HS-5 (cell line): ENCODE results near the gene SAE1.
"Not testable (repeated sequence)": the region's sequence is repeated elsewhere in the genome, so short reads cannot be mapped to it uniquely, and the experiment has no call there.

Experiments
- DNase-seq: peaks from one replicate; pipeline ENCODE4 v3.0.0-alpha.2; 2012; ENCODE audit warnings: low read depth

The SAE1 gene

DNA sequence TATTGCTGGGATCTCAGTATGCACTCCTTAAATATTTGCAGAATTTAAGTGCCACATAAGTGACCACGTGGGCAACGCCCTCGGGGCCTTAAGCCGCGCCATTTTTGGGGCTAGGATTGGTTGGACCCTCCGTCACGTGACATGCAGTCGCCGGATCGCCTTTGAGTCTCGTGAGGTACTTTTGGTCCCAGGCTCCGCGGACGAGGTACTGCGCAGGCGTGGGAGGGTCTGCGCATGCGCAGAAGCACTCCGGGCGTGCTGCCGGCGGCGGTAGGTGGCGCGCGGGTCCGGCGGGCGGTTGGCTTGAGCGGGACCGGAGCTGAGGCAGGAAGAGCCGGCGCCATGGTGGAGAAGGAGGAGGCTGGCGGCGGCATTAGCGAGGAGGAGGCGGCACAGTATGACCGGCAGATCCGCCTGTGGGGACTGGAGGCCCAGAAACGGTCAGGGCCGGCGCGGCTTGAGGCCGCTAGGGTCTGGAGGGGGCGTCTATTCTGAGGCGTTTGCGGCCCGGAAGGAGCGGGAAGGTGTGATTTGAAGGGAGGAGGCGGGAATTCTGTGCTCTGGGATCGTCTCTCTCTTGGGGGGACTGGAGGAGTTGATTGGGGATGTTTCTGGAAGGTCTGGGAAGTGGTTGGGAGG is at the start of gene SAE1:
Gene SAE1, plus strand, starts transcription at position 247 of the 639 bp plus-strand sequence. Its CDS starts 96 bp downstream, at position 343.
- DNase-seq: peak; percentile 97

DNA sequence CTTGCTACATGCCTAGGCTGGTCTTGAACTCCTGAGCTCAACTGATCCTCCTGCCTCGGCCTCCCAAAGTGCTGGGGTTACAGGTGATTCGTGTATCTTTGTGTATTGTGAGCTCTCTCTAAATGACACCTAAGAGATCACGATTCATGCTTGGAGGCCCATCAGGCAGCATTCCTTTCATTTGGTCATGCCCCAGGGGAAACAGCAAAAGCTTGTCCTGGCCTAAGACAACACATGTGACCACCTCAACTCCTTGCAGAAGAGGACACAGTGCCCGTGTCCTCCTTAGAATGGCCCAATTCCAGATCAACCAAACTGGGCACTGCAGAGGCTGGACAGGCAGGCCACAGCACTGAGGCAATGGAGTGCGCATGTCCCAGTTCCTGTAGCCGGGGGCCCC is 49.5 kb upstream of the SAE1 start:
- no peak for DNase-seq

DNA sequence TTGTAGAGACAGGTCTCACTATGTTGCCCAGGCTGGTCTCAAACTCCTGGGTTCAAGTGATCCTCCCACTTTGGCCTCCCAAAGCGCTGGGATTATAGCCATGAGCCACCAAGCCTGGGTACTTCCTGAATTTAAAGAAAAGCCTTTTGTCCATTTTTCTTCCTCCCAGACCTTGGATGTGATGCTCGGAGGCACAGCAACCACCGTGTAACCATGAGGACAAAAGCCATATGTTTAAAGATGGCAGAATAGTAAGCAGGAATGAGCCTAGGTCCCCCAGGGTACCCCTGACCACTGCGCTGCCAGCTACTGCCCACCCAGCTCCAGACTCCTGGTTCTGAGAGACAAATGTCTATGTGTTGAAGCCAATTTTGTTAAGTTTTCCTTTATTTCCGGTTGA is 48.1 kb upstream of the SAE1 start:
- DNase-seq: no peak

DNA sequence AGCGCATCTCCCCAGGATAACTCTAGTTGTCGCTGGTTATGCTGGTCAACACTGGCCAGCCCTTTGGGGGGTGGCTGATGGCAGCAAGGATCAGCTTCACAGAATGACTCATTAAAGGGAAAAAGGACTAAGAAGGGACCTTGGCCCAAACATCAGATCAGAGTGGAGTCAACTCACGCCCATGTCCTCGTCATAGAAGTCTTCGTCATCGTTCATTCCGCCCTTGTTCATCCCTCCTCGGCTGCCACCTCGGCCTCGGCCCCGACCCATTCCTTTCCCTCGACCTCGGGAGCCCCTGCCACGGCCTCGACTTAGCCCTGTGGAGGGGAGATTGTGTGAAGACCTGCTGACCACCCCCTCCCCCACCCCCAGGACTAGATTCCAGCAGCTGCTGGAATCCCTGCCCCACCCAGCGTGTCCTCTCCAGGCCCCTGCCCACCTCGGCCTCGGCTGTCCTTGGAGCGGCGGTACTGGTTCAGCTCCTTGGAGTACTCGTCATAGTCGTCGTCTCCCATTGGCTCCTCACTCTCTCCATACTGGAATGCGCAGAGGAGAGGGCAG is 45.7 kb upstream of the SAE1 start:
- DNase-seq: no peak

DNA sequence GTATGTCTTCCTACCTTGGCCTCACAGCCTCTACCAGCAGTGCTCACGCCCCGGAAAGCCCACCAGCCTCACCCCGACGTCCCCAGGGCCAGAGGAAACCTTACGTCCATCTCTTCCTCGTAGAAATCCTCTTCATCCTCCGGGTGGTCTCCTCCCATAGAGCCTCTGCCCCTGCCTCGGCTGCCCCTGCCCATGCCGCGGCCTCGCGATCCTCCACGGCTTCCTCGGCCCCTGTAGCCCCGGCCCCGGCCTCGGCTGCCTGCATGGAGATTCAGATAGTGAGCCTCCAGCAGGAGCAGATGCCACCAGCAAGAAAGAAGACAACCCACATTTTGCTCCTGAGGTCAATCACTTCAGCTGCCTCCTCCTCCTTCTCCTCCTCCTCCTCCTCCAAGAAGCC is 44.4 kb upstream of the SAE1 start:
- DNase-seq: no peak

DNA sequence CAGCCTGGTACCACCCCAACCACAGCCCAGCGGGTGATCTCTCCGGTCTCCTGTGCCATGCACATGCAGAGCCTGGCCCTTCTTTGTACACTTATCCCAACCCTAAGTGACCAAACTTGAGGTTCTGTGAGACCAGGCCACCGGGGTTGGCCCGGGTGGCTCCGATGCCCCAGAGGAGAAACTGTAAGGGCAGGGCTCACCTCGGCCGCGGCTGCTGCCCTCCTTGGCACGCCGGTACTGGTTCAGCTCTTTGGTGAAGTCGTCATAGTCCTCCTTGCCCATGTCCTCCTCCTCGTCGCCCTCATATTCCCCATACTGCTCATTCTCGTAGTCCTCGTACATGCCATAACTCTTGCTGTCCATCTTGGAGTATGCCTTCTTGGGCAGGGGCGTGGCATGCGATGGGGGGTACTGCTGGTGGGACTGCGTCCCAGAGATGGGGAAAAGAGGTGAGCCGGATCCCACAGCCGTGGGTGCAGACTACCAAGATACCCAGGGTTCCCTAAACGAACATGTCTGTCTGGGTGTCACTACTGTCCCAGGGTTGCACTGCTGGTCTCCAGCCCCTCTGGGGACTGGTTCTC is 40.8 kb upstream of the SAE1 start:
- no peak for DNase-seq

DNA sequence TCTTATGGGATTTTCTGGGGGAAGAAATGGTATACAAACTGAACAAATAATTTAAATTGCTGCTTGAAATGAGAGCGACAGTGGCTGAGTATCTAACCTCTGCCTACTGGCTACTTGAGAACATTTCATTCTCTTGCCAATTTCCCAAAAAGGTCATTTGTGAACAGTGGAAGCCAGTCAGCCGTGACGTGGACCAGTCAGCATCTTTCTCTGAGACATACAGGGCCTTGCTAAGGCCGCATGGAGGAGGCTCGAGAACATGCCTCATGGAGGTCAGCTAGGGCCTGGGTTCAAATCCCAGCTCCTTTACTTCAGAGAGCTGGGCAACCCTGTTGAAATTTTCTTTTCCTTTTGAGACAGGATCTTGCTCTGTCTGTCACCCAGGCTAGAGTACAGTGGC is 37.4 kb upstream of the SAE1 start:
- DNase-seq: no peak

DNA sequence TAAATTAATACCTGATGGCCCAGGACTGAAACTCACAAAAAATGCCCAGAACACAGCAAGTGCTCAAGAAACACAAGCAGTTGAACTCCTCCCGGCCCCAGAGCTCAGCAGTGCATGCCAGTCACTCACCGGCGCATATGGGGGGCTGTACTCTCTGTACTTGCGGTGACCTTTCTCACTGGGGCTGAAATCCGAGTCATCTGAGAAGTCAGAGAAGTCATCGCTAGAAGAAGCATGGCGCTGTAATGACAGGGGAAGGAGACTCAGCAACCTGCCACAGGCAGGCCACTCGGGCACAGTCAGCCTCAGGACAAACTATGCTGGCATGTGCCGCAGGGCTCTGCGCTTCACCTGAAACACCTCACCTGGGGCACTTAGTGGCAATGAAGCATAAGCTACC is 36.8 kb upstream of the SAE1 start:
- no peak for DNase-seq

DNA sequence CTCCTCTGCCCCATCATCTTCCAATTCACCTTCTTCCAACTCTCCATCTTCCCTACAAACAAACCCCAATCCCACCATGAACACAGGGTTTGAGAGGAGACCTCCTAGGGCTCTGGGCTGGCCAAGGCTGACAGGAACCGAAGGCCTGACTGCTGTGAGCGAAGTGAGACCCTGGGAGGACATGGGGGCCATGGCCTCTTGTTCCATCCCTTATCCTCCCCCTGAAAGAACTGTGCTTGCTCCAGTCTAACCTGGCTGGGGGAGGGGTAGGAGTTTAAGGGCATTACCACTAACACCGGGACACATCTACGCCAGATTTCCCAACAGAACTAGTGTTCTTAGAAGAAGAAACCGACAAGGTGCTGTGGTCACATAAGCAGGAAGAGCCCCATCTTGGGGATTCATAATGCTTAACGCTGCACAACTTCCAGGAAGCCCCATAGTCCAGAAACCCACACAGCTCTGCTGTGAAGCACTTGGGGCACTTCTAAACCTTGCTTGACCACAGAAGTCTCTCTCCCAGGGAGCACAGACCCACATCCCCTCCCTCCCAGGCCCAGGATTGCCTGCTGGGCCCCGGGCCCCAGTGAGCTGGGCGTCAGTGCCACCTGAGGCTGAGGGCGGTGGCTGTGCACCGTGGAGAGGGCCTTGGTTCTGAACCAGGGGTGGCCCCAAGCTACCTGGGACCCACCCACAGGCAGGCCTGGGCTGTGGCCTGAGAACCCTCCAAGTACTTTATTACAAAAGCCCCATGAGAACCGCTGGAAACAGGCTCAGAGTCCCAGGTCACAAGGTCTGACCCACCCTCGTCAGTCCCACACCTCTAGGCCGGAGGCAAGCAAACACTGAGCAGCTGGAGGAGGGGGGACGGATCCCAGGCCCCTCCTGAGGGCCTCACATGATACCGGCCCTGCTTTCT is 35.8 kb upstream of the SAE1 start:
- no peak for DNase-seq

DNA sequence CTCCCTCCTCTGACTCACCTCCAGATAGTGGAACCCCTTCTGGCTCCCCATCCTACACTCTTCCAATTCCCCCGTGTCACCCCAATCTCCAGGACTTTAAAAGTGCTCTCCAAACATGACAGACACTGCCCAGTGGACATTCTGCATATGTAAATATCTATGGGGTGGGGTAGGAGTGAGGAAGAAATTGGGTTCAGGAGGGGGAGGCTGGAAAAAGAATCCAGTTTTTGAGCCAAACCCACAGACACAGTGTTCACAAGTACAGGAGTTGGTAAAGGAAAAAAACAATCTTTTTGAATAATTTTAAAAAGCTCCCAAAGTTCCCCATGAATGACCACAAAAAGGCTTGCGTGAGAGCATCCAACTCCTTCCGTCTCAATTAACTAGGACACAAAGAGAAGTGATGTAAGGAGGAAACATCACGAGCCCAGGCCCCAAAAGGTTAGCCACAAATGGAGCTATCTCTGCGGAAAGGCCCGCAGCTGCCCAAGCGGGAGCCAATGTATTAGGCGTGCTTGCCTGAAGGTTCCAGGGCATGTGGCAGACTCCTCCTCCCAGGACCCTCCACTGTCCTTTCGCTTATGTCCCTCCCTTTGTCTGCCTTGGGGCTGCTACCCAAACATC is 35.0 kb upstream of the SAE1 start:
- DNase-seq: no peak

DNA sequence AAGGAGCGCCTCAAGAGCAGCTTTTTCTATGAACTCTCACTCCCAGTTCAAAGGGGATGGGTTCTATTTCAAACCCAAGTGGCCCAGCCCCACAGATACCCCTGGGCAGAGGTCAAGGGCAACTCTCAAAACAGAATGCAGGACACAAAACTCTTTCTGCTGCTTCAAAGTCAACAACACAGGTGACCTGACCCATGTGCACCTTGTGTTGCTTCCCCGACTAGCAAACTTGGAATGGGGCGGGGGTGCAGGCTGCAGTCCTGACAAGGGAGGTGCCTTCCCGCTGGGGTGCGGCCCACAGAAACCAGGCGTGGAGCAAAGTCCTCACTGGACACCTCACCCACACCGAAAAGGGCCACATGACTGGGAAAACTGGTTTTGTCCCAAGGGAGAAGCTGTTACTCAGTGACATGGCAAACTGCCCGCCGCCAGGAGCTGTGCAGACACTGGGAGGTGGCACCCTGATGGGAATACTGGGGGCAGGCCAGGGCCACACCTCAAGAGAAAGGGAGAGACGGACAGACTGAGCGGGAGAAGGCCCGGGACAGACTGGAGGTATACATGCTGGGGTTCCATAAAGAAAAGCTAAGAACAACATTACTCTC is 34.4 kb upstream of the SAE1 start:
- no peak for DNase-seq

DNA sequence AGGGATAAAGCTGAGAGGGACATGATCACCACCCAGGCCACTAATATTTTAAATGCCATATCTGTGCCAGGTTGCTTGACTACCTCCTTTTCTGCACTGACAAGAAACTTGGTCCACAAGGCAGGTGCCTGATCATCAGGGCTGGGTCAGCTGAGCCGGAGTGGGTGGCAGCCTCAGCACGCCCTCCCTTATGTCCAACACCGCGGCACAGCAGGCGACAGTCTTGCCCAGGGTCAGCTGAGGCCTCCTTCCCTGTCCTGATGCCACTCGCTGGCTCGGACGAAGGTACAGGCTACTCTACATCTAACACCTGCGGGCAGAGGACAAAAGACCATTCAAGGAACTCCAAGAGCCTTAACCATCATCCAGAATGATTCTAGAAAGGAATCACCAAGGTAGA is 33.9 kb upstream of the SAE1 start:
- no peak for DNase-seq

DNA sequence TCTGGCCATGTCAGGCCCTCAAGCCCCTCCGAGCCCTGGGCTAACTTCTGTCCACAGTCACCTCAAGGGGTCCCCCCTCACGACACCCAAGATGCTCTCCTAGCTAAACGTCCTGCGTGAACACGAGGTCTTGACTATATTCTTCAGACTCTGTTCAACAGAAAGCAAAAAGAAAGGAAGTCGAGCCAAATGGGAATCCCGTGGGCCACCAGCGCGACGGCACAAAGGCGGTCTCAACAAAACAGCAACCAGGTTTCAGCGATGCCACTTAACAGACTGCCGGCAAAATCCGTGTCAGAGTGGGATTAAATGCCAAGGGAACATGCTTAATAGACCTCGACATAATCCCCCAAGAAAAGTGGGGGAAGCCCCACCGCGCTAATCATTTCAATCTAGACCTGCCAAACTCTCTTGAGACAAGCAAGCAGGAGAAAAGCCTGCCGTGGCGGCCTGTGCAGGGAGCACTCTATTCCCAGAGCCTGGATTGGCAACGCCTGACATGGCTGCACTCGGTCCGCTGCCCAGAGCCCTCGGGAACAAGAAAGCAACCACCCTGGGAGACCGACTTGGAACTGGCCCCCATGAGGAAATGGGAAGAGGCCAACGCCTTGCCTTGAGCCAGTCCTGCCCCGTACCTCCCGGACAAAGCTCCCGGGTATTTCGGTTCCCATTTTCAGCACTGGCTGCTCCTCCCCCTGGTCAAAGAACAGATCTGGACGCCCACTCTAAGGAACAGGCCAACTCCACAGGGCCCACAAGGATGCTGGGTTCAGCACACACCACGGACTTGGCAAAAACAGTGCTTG is 33.0 kb upstream of the SAE1 start:
- no peak for DNase-seq

DNA sequence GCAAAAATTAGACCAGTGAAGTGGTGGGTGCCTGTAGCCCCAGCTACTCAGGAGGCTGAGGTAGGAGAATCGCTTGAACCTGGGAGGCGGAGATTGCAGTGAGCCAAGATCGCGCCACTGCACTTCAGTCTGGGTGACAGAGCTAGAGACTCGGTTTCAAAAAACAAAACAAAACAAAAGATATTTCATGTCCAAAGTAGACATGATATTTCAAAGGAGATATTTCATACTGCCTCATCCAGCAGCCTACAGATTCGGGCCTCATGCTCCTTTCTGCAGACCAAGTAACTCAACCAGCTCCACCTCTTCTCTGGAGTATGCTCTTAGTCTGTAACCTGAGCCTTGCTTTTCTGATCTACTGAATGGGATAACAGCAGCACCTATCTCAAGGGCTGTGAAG is 32.0 kb upstream of the SAE1 start:
- DNase-seq: no peak

DNA sequence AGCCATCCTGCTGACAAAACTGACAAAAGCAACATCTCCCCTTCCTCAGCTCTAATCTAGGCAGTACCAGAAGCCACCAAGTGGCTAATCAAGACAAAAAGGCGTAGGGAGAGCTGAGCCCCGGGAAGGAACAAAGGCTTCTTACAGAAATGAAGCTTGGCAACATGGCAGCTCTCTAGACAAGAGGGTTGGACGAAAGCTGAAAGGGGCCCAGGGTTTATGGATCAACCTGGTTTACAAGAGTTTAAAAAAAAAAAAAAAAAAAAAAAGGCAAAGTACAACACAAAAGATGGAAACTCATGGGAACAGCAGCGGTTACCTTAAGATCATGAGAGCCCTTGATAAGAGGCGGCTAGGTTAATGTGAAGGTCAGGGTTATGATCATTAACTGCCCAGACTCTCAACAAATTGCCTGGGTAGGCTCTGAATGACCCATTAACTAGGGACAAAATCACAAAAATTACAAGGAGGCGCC is 31.0 kb upstream of the SAE1 start:
- DNase-seq: no peak

DNA sequence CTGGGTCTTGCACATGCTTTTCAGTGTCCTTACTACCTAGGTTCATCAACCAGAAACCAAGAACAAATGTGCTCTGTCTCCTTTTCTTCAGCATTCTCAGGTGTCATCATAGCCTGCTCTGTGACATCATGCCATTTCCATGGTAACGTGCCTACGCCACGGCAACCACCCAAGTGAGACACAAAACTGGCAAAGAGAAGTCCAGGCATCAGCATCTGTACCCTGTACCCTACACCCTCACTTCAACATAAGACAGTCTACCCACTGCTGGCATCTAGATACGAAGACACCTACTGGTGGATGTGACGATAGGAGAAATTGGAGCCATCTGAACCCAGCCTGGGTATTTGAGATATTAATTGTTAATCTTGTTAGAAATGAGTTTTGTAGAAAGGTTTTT is 30.3 kb upstream of the SAE1 start:
- DNase-seq: no peak

DNA sequence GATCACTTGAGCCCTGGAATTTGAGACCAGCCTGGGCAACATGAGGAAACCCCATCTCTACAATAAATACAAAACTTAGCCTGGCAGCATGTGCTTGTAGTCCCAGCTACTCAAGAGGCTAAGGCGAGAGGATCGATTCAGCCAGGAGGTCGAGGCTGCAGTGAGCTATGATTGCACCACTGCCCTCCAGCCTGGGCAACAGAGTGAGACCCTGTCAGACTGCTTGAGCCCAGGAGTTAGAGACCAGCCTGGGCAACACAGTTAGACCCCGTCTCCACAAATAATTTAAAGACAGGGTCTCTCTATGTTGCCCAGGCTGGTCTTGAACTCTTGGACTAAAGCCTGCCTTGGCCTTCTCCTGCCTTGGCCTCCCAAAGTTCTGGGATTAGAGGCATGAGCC is 29.5 kb upstream of the SAE1 start:
- not testable (repeated sequence) for DNase-seq

DNA sequence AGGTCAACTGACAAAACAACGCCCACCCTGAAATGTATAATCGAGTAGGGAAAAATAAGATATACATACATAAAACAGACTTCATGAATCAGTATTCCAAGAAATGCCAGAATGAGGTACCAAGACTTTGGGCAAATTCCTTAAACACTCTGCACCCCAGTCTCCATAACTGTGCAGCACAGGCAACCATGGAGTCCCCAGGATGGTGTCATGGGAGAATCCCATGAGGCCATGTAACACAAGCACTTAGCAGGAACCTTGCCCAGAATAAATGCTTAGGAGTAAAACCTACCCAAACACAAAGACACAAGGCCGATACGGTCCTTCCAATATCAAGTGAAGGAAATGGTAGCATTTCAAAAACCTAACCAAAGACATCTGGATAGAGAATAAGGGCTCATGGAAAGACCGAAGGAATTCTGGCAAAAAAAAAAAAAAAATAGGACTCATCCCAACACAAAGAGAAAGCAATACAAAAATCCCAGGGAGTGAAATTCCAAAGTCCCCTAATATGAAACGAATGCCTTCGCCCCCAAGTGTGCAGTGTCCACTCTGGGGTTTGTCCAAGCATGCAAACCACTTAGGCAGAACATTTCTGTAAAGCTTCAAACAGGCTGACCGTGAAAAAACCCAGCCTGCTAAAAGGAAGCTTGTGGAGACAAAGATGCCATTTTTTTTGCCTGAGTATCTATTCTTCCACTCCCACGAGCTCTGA is 28.1 kb upstream of the SAE1 start:
- DNase-seq: no peak

DNA sequence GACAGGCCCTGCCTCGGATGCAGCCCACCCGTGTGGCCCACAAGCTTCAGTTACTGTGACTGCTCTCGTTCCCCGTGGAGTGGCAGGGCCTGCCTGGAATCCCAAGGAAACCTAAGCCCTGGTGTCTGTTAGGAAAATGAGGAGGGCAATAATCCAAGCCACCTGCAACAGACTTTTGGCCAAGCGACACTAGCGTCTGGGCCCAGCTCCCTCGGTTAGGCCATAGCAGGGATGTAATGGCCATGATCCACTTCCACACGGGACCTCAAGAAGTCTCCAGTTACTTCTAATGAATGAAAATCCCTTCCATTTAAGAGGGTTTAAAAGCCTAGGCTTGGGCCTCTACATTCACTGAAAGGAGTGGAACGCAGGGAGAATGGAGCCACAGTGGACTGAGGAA is 26.0 kb upstream of the SAE1 start:
- DNase-seq: no peak

DNA sequence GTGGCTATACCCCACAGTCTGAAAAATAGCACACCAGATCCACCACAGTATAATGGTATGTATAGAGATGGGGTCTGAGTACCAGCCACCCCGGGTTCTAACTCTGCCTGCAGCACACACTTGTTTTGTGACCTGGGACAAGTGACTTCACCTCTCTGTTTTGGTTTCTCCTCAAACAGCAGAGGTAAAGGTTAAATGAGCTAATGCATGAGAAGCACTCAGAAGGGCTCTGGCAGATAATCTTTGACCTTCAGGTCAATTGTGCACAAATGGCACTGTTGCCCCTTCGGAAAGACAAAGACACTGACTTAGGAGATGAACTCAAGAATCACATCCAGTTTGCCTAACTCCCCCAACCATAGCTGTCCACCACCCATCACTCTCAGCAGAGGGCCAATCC is 24.8 kb upstream of the SAE1 start:
- DNase-seq: no peak
